PC-3 (cell line): ENCODE measurements around the gene HSF4.

ENCODE experiments used
- EZH2 ChIP-seq: fragments of 300-600 bp; sonication (generic); IDR thresholded peaks from one replicate; pipeline ENCODE4 v1.6.1; 2017; ENCODE audit warnings: antibody characterized with exemption, mild to moderate bottlenecking, low read length; ENCODE audit not compliant: unreplicated experiment
- TF ChIP-seq, protein P1 (sequence below): fragments of 300-600 bp; sonication (generic); conservative IDR thresholded peaks from 2 replicates; pipeline ENCODE4 v1.5.1; 2017; ENCODE audit warnings: antibody characterized with exemption, low read depth, mild to moderate bottlenecking, low read length

DNA sequence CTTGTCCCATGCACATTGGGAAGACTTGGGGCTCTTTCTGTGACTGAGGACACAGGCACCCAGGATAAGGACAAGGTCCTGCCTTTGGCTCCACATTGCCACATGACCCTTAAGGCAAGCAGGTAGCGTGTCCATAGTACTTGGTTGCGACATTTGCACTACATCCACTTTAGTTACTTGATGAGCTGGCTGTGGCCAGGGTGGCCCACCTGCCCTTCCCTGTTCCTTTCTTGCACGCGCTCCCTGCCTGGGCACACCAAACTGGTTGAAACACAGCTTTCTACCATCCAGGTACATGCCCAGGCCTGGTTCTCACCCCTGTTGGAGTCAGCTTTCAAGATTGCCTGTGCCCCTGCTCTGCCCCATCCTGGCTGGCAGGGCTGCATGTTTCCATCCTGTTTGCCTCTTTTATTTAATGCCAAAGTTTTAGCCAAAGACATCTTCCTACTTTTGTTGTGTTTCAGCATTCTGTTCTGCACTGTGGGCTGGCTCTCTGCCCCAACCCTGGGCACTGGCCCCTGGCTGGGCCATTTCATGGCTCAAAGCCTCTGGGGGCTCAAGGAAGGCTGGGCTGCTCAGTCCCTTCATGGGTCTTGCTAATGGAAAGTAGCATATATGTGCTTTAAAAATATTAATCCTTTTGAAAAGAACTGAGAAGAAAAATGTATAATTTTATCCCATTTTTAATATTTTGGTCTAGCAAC is 17.0 kb upstream of the HSF4 start:
- no peak for TF ChIP-seq EZH2
- TF ChIP-seq, protein P1, sequence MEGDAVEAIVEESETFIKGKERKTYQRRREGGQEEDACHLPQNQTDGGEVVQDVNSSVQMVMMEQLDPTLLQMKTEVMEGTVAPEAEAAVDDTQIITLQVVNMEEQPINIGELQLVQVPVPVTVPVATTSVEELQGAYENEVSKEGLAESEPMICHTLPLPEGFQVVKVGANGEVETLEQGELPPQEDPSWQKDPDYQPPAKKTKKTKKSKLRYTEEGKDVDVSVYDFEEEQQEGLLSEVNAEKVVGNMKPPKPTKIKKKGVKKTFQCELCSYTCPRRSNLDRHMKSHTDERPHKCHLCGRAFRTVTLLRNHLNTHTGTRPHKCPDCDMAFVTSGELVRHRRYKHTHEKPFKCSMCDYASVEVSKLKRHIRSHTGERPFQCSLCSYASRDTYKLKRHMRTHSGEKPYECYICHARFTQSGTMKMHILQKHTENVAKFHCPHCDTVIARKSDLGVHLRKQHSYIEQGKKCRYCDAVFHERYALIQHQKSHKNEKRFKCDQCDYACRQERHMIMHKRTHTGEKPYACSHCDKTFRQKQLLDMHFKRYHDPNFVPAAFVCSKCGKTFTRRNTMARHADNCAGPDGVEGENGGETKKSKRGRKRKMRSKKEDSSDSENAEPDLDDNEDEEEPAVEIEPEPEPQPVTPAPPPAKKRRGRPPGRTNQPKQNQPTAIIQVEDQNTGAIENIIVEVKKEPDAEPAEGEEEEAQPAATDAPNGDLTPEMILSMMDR, result no peak
